Inferior parietal cortex (tissue), 1 donor: Measurements from ENCODE around the gene RHOBTB1.

Experiments
- DNase-seq: peaks from one replicate; pipeline ENCODE4 v3.0.0-alpha.2; 2016; ENCODE audit errors: extremely low spot score

Gene RHOBTB1

GRCh38 chr10:60942134-60942787 lies 1.7 kb downstream of the RHOBTB1 start:
- peak; percentile 61 for DNase-seq

- no peak for DNase-seq
These were observed 3.5 kb downstream of the RHOBTB1 start for GRCh38 chr10:60940446-60940845.

- DNase-seq: no peak
These were observed 6.0 kb downstream of the RHOBTB1 start for GRCh38 chr10:60937784-60938654.

- peak; percentile 27 for DNase-seq
These were observed 7.0 kb downstream of the RHOBTB1 start for GRCh38 chr10:60937022-60937421.

GRCh38 chr10:60934215-60935175 lies 9.5 kb downstream of the RHOBTB1 start:
- DNase-seq: no peak

- DNase-seq: no peak
These were observed 11.2 kb downstream of the RHOBTB1 start for GRCh38 chr10:60932756-60933155.

- no peak for DNase-seq
These were observed 13.7 kb downstream of the RHOBTB1 start for GRCh38 chr10:60930237-60930636.

GRCh38 chr10:60921633-60922032 lies 22.4 kb downstream of the RHOBTB1 start:
- no peak for DNase-seq

- no peak for DNase-seq
These were observed 23.5 kb downstream of the RHOBTB1 start for GRCh38 chr10:60920479-60920878.

GRCh38 chr10:60919551-60919950 lies 24.4 kb downstream of the RHOBTB1 start:
- no peak for DNase-seq

- no peak for DNase-seq
These were observed 26.4 kb downstream of the RHOBTB1 start for GRCh38 chr10:60917331-60918280.

GRCh38 chr10:60916025-60916424 lies 28.0 kb downstream of the RHOBTB1 start:
- no peak for DNase-seq

- no peak for DNase-seq
These were observed 29.3 kb downstream of the RHOBTB1 start for GRCh38 chr10:60914690-60915141.

GRCh38 chr10:60913657-60914056 lies 30.3 kb downstream of the RHOBTB1 start:
- DNase-seq: no peak

GRCh38 chr10:60913071-60913470 lies 30.9 kb downstream of the RHOBTB1 start:
- no peak for DNase-seq

- no peak for DNase-seq
These were observed 32.3 kb downstream of the RHOBTB1 start for GRCh38 chr10:60911715-60912114.

GRCh38 chr10:60911216-60911615 lies 32.8 kb downstream of the RHOBTB1 start:
- DNase-seq: no peak

- DNase-seq: no peak
These were observed 33.4 kb downstream of the RHOBTB1 start for GRCh38 chr10:60910543-60910942.

- no peak for DNase-seq
These were observed 35.1 kb downstream of the RHOBTB1 start for GRCh38 chr10:60908896-60909295.

- DNase-seq: no peak
These were observed 36.0 kb downstream of the RHOBTB1 start for GRCh38 chr10:60908031-60908430.

GRCh38 chr10:60907236-60907635 lies 36.7 kb downstream of the RHOBTB1 start:
- DNase-seq: no peak
